H54 (cell line): ENCODE results near the gene RHPN2.

Experiments used
- DNase-seq: peaks from one replicate; pipeline ENCODE4 v3.0.0; 2011; ENCODE audit warnings: low spot score, mixed read lengths; ENCODE audit not compliant: insufficient read length
- FAIRE-seq: peaks from 3 replicates; lab custom pipeline; 2011; peaks lifted over from hg19 to GRCh38; lab: Jason Lieb, UNC
- POLR2A ChIP-seq: IDR thresholded peaks from 2 replicates; pipeline ENCODE4 v1.6.1; 2011; ENCODE audit warnings: low read depth, mild to moderate bottlenecking, low read length

RHPN2 gene

DNA sequence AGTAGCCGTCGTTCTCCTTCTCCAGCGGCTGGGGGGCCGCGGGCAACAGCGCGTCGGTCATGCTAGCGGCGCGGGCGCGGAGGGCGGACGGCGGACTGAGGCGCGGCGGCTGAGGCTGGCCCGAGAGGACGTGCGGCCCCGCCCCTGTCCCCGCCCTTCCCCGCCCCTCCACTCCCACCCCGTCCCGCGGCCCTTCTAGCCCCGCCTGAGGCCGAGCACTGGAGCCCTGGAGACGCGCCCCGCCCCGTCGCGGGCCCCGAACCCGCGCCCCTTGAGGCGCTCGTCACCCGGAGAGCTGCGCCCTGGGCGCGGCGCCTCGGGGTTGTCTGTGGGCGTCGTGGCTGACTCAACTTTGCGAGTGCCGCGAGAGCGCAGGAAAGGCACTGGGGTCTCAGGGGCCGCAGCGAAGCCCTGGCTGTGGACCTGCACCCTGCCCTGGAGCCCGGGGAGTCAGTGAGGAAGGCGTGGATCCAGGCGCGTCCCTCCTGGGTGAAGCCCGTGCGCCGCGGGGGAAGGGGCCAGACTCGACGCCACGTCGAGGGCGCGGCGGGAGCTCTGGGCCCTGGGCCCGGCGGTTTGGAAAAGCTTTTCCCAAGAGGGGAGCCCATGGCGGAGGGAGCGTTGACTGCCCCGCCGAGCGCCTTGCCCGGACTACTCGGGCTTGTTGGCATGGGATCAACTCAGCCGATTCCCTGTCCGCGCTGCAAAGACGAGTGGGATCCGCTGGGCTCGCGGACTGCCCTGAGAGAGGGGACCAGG, at the start of gene RHPN2:
TSS of gene RHPN2 (minus strand) at position 97 of the 759 bp plus-strand sequence. CDS start at position 61, 36 bp downstream.
- TF ChIP-seq POLR2A: peak; percentile 91
- DNase-seq: peak; percentile 98
- FAIRE-seq: no peak

DNA sequence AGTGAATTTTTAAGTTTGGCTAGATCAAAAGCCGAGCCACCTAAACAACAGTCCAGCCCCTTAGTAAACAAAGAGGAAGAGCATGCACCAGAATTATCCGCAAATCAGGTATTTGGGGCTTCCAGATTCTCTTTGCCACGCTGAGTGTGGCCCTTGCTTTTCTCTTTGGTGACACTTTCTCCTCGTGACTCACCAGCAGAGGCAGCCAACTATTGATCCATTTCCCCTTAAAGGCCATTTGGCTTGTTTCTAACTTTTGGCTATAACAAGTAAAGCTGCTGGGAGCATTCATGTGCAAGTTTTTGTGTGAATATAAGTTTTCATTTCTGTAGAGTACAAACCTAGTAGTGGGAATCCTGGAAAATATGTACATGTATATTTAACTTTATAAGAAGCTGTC, 49.6 kb upstream of the RHPN2 start:
- FAIRE-seq (no peak), DNase-seq (no peak)
- TF ChIP-seq POLR2A: no peak

DNA sequence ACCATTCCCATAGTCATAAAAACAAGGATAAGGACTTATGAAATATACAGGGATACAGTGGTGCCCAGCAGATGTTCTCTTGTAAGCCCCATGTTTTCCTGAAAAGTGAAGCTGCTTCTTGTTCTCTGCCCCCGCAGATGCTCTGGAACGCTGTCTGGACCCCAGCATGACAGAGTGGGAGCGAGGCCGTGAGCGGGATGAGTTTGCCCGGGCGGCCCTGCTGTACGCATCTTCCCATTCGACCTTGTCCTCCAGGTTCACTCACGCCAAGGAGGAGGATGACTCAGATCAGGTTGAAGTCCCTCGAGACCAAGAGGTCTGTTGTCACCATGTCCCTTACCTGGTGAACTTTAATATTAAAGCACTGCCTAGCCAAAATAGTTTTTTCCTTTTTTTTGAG, 46.9 kb upstream of the RHPN2 start:
- DNase-seq (no peak), FAIRE-seq (no peak)
- no peak for TF ChIP-seq POLR2A

DNA sequence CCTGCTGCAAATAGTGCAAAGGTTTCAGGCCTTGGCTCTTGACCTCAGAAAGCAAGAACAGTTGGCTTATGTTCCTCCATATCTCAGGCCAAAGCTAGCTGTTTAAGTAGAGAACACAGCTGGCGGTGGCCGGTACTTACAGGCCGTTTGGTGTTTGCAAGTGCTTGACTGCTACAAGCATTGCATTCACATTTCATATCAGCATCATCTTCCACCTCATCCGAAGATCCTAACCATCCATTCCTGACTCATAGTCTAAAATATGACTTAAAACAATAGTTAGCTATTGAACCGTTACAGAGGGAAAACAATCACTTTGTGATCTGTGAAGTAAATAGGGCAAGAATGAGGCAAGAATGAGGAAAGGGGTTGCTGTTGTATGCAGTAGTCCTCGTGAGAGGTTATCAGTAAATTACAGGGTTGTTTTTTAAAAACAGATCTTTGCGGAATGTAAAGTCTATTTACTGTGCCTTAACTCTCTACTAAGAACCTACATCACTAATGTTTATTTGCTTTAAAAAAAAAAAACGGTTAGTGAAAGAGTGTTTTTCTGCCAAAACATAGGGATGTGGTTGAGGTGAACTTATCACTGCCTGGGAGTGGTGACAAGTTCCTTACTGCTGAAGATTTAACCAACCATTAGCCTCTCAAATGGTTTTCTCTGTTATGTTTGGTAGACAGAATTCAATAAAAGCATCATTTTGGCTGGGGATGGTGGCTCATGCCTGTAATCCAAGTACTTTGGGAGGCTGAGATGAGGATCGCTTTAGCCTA, 45.6 kb upstream of the RHPN2 start:
- DNase-seq (peak; percentile 54), FAIRE-seq (peak; percentile 20)
- no peak for TF ChIP-seq POLR2A

DNA sequence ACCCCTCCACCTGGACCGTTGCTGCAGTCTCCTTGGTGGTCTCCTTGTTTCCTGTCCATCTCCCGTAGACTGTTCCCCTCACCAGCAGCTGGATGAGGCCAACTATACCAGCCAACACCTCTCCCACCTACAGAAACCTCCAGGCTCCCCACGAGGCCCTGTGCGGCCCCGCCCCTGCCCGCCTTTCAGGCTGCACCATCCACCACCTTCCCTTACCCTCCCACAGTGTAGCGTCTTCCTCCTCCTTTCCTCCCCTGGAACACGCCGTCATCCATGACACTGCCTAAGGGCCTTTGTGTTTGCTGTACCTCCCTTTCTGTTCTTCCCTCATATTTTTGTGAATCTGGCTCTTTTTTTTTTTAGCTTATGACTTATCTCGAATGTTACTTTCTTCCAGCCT, 43.5 kb upstream of the RHPN2 start:
- FAIRE-seq: no peak
- TF ChIP-seq POLR2A: no peak

DNA sequence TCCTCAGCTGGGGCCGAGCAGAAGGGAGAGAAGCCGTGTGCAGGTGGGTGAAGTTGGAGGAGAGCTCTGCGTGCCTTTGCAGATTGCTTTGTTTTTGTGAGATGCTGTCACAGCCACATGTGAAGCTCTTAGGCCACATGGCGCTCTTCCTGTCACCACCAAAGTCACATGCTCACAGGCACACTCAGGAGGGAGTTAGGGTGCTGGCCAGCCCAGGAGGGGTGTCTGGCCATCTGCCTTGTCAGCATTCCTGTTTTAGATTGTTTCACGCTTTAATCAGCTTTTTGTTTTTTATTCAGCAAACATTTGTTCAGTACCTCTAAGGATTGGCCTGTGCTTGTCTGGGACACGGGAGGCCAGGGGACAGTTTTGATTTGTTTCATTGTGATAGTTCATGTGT, 38.2 kb upstream of the RHPN2 start:
- no peak for DNase-seq
- no peak for FAIRE-seq
- no peak for TF ChIP-seq POLR2A

More for the DNA sequence above, 43.5 kb upstream of the RHPN2 start:
- DNase-seq: no peak

DNA sequence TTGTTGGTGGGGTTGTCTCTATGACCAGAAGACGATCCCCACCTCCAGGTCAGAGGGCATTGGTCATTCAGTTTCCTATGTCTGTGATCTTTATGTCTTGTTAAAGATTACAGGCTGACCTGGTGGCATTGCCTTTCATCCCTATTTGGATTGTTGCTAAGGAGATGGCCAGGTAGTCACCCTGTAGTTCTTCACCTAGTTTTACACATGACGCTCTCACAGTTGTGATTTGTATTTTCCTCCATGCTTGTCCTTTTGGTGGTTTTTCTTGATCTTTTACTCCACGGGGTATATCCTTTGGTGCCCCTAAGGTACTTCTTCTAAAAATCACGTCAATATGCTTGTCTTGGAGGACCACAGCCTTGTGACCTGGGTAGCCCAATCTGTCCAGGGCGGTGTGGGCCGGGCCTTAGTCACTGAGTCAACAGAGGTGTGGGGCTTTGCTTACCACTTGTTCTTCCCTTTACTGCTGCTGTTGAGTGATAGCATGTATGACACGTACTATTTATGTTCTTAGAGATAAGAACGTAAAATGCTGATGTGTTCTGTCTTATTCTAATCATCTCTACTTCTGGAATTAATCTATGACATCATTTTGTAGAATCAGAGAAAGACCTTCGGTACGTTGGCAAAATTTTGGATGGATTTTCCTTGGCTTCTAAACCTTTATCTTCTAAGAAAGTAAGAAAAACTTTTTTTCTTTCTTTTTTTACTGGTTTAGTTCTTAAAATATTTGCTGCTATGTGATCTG, 36.4 kb upstream of the RHPN2 start:
- DNase-seq (no peak), FAIRE-seq (no peak)
- no peak for TF ChIP-seq POLR2A

DNA sequence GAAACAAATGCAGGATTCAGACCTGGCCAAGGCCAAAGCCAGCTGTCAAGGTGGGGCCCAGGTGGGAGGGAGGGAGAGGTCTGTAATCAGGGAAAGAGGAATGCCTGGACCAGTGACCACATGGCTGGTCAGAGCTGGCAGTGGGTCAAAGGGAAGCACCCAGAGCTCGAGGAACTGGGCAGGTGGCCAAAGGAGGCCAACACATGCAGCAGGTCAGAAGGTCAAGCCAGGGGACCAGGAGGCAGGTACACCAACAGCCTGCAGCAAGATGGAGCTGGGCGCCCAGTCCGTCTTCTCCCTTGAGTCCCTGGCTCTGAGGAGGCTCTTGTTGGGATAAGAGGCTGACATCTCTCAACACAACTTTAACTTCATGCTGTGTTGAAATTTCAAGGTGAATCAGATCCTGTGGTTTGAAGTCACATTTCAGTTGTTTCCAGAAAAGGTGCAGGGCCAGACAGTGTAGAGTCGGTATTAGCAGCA, 33.4 kb upstream of the RHPN2 start:
- TF ChIP-seq POLR2A: no peak
- no peak for FAIRE-seq

DNA sequence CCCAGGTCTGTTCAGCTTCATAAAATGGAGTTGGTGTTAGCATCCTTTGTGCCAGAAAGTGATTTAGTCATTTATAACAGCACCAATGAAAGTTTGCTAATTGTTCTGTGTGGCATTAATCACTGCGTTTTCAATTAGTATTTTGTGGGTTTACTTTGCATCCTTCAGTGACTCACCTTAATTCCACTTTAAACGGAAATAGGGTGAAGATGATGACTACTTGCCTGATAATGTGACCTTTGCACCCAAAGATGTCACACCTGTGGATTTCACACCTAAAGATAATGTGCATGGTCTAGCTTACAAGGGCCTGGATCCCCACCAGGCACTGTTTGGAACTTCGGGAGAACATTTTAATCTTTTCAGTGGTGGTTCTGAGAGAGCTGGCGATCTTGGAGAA, 31.3 kb upstream of the RHPN2 start:
- no peak for TF ChIP-seq POLR2A
- no peak for FAIRE-seq
- DNase-seq: no peak

More for the DNA sequence above, 33.4 kb upstream of the RHPN2 start:
- DNase-seq: no peak

DNA sequence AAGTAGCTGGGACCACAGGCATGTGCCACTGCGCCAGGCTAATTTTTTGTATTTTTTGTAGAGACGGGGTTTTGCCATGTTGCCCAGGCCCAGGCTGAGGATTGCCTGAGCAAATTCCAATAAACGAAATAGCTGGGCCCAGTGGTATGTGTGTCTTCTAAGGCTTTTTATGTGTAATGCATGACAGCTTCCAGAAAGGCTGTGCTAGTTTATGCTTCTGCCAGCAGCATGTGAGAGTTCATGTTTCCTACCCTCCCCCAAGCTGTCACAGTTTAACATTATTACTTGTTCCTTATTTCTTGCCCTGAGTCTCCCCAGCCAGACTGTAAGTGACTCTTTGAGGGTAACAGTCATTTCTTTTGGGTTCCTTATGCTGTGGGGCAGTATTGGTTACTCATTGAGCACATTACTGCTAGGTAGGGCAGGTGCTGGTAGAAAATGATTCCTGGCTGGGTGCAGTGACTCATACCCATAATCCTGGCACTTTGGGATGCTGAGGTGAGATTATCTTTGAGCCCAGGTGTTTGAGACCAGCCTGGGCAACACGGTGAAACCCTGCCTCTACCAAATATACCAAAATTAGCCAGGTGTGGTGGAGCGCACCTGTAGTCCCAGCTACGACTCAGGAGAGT, 29.9 kb upstream of the RHPN2 start:
- DNase-seq (no peak), FAIRE-seq (no peak)
- no peak for TF ChIP-seq POLR2A

DNA sequence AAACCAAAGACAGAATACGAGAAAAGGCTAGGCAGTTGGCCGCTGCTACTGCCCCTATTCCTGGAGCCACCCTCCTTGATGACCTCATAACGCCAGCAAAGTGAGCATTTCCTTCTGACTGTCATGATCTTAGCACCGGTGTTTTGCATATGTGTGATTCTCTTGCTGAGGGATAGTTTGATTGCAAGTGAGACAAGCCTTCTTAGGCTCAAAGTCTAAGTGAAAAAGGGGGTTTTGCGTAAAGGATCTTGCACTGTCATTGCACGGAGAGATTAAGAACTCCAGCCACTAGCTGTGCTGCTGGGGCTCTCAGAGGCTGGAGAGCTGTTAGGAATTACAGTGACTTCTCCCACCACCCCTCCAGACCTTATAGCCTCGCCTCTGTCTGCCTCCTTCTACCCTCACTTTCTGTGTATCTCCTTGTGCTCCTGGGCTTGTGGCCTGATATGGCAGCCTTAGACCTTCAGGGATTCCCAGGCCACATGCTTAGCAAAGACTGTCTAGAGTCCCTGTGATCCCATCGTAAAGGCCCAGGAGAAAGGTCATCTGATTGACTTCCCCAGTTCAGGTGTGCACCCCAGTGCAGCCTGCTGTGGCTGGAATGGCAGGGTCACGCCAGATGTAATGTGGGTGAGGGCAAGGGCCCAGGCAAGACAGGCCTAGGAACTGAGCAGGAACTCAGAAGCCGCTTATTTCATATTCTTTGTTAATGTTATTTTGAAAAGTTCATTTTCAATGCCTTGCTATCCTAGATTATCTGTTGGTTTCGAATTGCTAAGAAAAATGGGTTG, 28.9 kb upstream of the RHPN2 start:
- FAIRE-seq: no peak

DNA sequence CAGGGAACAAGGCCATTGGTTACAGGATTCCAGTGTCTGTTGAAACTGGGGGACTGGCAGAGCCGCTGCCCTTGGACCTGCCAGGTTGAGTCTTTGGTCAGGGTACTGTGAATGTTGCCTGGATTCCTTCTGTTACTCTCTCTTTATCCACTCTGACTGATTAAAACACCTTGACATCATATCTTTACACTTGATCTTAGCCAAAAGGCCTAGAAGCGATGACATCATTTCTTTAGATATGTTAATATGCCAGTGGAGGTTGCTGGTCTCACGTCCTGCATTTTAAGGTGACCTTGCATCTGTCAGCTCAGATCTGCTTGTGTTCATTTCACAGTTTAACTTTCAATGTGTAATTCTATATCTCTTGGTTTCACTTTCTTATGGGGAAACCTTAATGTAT, 25.5 kb upstream of the RHPN2 start:
- DNase-seq (no peak), FAIRE-seq (no peak)
- TF ChIP-seq POLR2A: no peak

More for the DNA sequence above, 28.9 kb upstream of the RHPN2 start:
- no peak for TF ChIP-seq POLR2A
- no peak for DNase-seq
